OCI-LY7 (cell line): Measurements from ENCODE around the gene PLPP1. TPM values are rescaled to one million over a fixed set of nuclear protein-coding genes. Genes with fewer than 3 reads are reported as not detected.

Experiments used
- BruUV-seq: library from RNA; stranded (reverse); fragments of 400-500 nt; replicated peaks from 2 replicates; lab custom pipeline; 2021; lab: Mats Ljungman, UMichigan
- CTCF ChIA-PET: fragments of 300-600 bp; sonication (Branson Sonifier 250); formaldehyde crosslinking; loops from one replicate; lab custom pipeline; 2022; ENCODE audit warnings: antibody characterized with exemption; ENCODE audit not compliant: unreplicated experiment; lab: Charles Lee
- POLR2A ChIA-PET: fragments of 300-600 bp; sonication (Branson Sonifier 250); formaldehyde crosslinking; loops from one replicate; lab custom pipeline; 2022; ENCODE audit warnings: antibody characterized with exemption; lab: Charles Lee
- DNase-seq: peaks from one replicate; pipeline ENCODE4 v3.0.0-alpha.2; 2015; ENCODE audit warnings: low spot score
- H2AFZ ChIP-seq: fragments of 200-600 bp; sonication (generic), shearing (Covaris generic); 2 replicates; pipeline ENCODE4 v1.6.1; 2014; ENCODE audit warnings: mild to moderate bottlenecking, antibody characterized with exemption, low read length, moderate library complexity
- H3K27ac ChIP-seq: fragments of 200-600 bp; sonication (generic); 2 replicates; pipeline ENCODE4 v1.5.1; 2014; ENCODE audit warnings: mixed run types, low read depth, mild to moderate bottlenecking, moderate library complexity, low read length, inconsistent platforms; ENCODE audit not compliant: poor library complexity, severe bottlenecking
- H3K36me3 ChIP-seq: fragments of 200-600 bp; sonication (generic); 2 replicates; pipeline ENCODE4 v1.6.1; 2014; ENCODE audit warnings: mild to moderate bottlenecking, antibody characterized with exemption, low read length, moderate library complexity, mixed read lengths; ENCODE audit not compliant: insufficient read depth
- H3K4me1 ChIP-seq: fragments of 200-600 bp; sonication (generic); 2 replicates; pipeline ENCODE4 v1.5.1; 2014; ENCODE audit warnings: mild to moderate bottlenecking, low read length; ENCODE audit not compliant: insufficient read depth, poor library complexity, severe bottlenecking
- H3K4me2 ChIP-seq: fragments of 200-600 bp; sonication (generic); 2 replicates; pipeline ENCODE4 v1.6.1; 2014; ENCODE audit warnings: mild to moderate bottlenecking, low read length
- H3K4me3 ChIP-seq: fragments of 200-600 bp; sonication (generic); 2 replicates; pipeline ENCODE4 v1.5.1; 2014; ENCODE audit warnings: mild to moderate bottlenecking, low read depth, low read length; ENCODE audit not compliant: poor library complexity, severe bottlenecking
- H3K79me2 ChIP-seq: fragments of 200-600 bp; sonication (generic); 2 replicates; pipeline ENCODE4 v1.6.1; 2016; ENCODE audit warnings: low read depth, mild to moderate bottlenecking, low read length, moderate library complexity, mixed read lengths; ENCODE audit not compliant: insufficient read depth
- H3K9me2 ChIP-seq: fragments of 200-600 bp; sonication (generic); 2 replicates; pipeline ENCODE4 v1.6.1; 2016; ENCODE audit warnings: mild to moderate bottlenecking, low read length, mixed read lengths; ENCODE audit not compliant: insufficient read depth
- H3K9me3 ChIP-seq: fragments of 200-600 bp; sonication (generic); 2 replicates; pipeline ENCODE4 v1.6.1; 2014; ENCODE audit warnings: mild to moderate bottlenecking, mixed run types, low read length, mixed read lengths
- H4K20me1 ChIP-seq: fragments of 200-600 bp; sonication (generic); 2 replicates; pipeline ENCODE4 v1.6.1; 2014; ENCODE audit warnings: mild to moderate bottlenecking, antibody characterized with exemption, low read length, moderate library complexity, mixed read lengths; ENCODE audit not compliant: insufficient read depth
- EZH2phosphoT487 ChIP-seq: fragments of 200-600 bp; sonication (generic); IDR thresholded peaks from 2 replicates; pipeline ENCODE4 v1.6.1; 2018; ENCODE audit warnings: low read depth, borderline replicate concordance, mild to moderate bottlenecking, mixed run types, antibody characterized with exemption, low read length, moderate library complexity, mixed read lengths
- intact Hi-C: fragments of 100-400 bp; cut with micrococcal nuclease; formaldehyde crosslinking; loops from one replicate; pipeline ENCODE4 v1.10.0; 2022; ENCODE audit not compliant: unreplicated experiment
- total RNA-seq, 2 experiments: library from RNA; depleted of rRNA in 1 of 2; stranded (reverse); fragments of >200 nt in 1 of 2; shearing (Covaris generic) in 1 of 2; gene quantifications; 2 replicates each; pipeline ENCODE4 v1.2.3, GENCODE V29; 2014 to 2022
- TF ChIP-seq, protein P1 (sequence below): fragments of 200-600 bp; sonication (generic); conservative IDR thresholded peaks from 2 replicates; pipeline ENCODE4 v1.5.1; 2014; ENCODE audit warnings: mild to moderate bottlenecking, antibody characterized with exemption, low read length, moderate library complexity, mixed read lengths

PLPP1 gene
- total RNA-seq, 2 experiments from 2014 or later, result 2.3 to 6.8 TPM

- H3K79me2 ChIP-seq, result no peaks in the 10 kb centered on the region
- BruUV-seq, result no TSS peak
- POLR2A ChIA-PET, result interaction anchor here (0.6 to 1.9 kb wide), 4 partner anchors 9 to 238 kb away, joined by 4 to 11 read pairs (median 6); no protein-coding TSS in a partner anchor
Observed at GRCh38 chr5:55427157-55427556, 107.6 kb downstream of the PLPP1 start.

DNA sequence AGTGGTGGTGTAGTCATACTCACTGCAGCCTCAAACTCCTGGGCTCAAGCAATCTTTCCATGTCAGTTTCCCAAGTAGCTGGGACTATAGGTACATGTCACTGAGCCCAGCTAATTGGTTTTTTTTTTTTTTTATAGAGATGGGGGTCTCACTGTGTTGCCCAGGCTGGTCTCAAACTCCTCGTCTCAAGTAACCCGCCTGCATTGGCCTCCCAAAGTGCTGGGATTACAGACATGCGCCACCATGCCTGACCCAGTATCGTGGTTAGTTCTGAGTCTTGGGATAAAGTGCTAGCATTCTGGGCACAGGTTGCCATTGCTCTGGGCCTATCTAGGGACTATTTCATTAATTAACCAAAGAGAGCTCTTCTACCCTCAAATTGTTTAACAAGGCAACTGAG, 108.3 kb downstream of the PLPP1 start:
- Histone ChIP-seq H2AFZ (no peak overlapping the region), H3K79me2 (no peaks in the 10 kb centered on the region), H3K4me1 (no peaks in the 10 kb centered on the region), H3K4me2 (no peak overlapping the region), H4K20me1 (no peaks in the 10 kb centered on the region), H3K4me3 (no peak overlapping the region), H3K9me2 (no peaks in the 10 kb centered on the region), H3K36me3 (peaks cover 89% of the 10 kb centered on the region), H3K9me3 (no peaks in the 10 kb centered on the region), H3K27ac (no peak overlapping the region)
- POLR2A ChIA-PET, result interaction anchor here (1.7 kb wide), 1 partner anchor 9 kb away, joined by 11 read pairs; no protein-coding TSS in a partner anchor
- CTCF ChIA-PET, result no interaction called here
- DNase-seq, result no peak
- TF ChIP-seq EZH2phosphoT487, result no peak
- TF ChIP-seq, protein P1, sequence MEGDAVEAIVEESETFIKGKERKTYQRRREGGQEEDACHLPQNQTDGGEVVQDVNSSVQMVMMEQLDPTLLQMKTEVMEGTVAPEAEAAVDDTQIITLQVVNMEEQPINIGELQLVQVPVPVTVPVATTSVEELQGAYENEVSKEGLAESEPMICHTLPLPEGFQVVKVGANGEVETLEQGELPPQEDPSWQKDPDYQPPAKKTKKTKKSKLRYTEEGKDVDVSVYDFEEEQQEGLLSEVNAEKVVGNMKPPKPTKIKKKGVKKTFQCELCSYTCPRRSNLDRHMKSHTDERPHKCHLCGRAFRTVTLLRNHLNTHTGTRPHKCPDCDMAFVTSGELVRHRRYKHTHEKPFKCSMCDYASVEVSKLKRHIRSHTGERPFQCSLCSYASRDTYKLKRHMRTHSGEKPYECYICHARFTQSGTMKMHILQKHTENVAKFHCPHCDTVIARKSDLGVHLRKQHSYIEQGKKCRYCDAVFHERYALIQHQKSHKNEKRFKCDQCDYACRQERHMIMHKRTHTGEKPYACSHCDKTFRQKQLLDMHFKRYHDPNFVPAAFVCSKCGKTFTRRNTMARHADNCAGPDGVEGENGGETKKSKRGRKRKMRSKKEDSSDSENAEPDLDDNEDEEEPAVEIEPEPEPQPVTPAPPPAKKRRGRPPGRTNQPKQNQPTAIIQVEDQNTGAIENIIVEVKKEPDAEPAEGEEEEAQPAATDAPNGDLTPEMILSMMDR, result no peak
- intact Hi-C loops, result no loop called here
- BruUV-seq, result no TSS peak

More at GRCh38 chr5:55427157-55427556, 107.6 kb downstream of the PLPP1 start:
- CTCF ChIA-PET, result no interaction called here
- no peak for DNase-seq
- Histone ChIP-seq H4K20me1 (no peaks in the 10 kb centered on the region), H3K9me3 (no peaks in the 10 kb centered on the region), H2AFZ (no peak overlapping the region), H3K4me2 (no peak overlapping the region), H3K9me2 (no peaks in the 10 kb centered on the region), H3K27ac (no peak overlapping the region), H3K36me3 (peaks cover 82% of the 10 kb centered on the region), H3K4me3 (no peak overlapping the region), H3K4me1 (no peaks in the 10 kb centered on the region)
- TF ChIP-seq EZH2phosphoT487, result no peak
- TF ChIP-seq, protein P1, result no peak
- intact Hi-C loops, result no loop called here

- intact Hi-C loops, result loop anchor here (5.0 kb wide), 1 partner anchor 1851 kb away; no protein-coding TSS in a partner anchor
- no peaks in the 10 kb centered on the region for H3K79me2 ChIP-seq
- no peaks in the 10 kb centered on the region for H3K9me3 ChIP-seq
- no peak overlapping the region for H2AFZ ChIP-seq
- BruUV-seq, result no TSS peak
- H3K36me3 ChIP-seq, result peaks cover 93% of the 10 kb centered on the region
- no peak overlapping the region for H3K4me3 ChIP-seq
- H4K20me1 ChIP-seq, result no peaks in the 10 kb centered on the region
- CTCF ChIA-PET, result no interaction called here
- POLR2A ChIA-PET, result no interaction called here
- no peaks in the 10 kb centered on the region for H3K9me2 ChIP-seq
- no peak overlapping the region for H3K27ac ChIP-seq
- DNase-seq, result no peak
- H3K4me1 ChIP-seq, result no peaks in the 10 kb centered on the region
- TF ChIP-seq, protein P1, result no peak
- no peak for TF ChIP-seq EZH2phosphoT487
- no peak overlapping the region for H3K4me2 ChIP-seq
Observed at GRCh38 chr5:55421074-55421529, 113.7 kb downstream of the PLPP1 start.
